Measurements from ENCODE around the gene HERPUD2.

HERPUD2 gene

GRCh38 chr7:35619863-35620262, 75.1 kb downstream of the HERPUD2 start:
- no peak for TF ChIP-seq RAD21 (IDR thresholded peaks at IDR 0.05; ENCODE audit: low read depth)
- TF ChIP-seq MAX (IDR thresholded peaks at IDR 0.05) = no peak
- no peak for TF ChIP-seq FOXM1 (IDR thresholded peaks at IDR 0.05; ENCODE audit: borderline replicate concordance, low read depth)
- TF ChIP-seq YY1 (IDR thresholded peaks at IDR 0.05; ENCODE audit: low read depth) = no peak
- TF ChIP-seq TEAD4 (IDR thresholded peaks at IDR 0.05) = no peak
- TF ChIP-seq CEBPB (IDR thresholded peaks at IDR 0.05) = no peak
- TF ChIP-seq REST (IDR thresholded peaks at IDR 0.05; ENCODE audit: low read depth) = no peak
- no peak for TF ChIP-seq ZBTB7A (IDR thresholded peaks at IDR 0.05; ENCODE audit: low read depth)
- TF ChIP-seq USF1 (IDR thresholded peaks at IDR 0.05) = no peak
- no peak for TF ChIP-seq CREB1 (IDR thresholded peaks at IDR 0.05; ENCODE audit: low read depth)
- TF ChIP-seq NFIC (IDR thresholded peaks at IDR 0.05) = no peak
- TF ChIP-seq EP300 (IDR thresholded peaks at IDR 0.05; ENCODE audit: borderline replicate concordance) = no peak

- TF ChIP-seq CEBPB (IDR thresholded peaks at IDR 0.05) (no peak), USF1 (IDR thresholded peaks at IDR 0.05) (no peak)
These were observed 77.9 kb downstream of the HERPUD2 start for GRCh38 chr7:35617041-35617440.

GRCh38 chr7:35613150-35613549, 81.8 kb downstream of the HERPUD2 start:
- TF ChIP-seq CEBPB (IDR thresholded peaks at IDR 0.05) (no peak), FOXM1 (IDR thresholded peaks at IDR 0.05; ENCODE audit: borderline replicate concordance, low read depth) (no peak), YY1 (IDR thresholded peaks at IDR 0.05; ENCODE audit: low read depth) (no peak), NFIC (IDR thresholded peaks at IDR 0.05) (no peak), USF1 (IDR thresholded peaks at IDR 0.05) (no peak), REST (IDR thresholded peaks at IDR 0.05; ENCODE audit: low read depth) (no peak), ZBTB7A (IDR thresholded peaks at IDR 0.05; ENCODE audit: low read depth) (no peak)

GRCh38 chr7:35605760-35606159, 89.2 kb downstream of the HERPUD2 start:
- TF ChIP-seq CREB1 (IDR thresholded peaks at IDR 0.05; ENCODE audit: low read depth) = no peak
- no peak for TF ChIP-seq FOXM1 (IDR thresholded peaks at IDR 0.05; ENCODE audit: borderline replicate concordance, low read depth)
- TF ChIP-seq EP300 (IDR thresholded peaks at IDR 0.05; ENCODE audit: borderline replicate concordance) = no peak
- no peak for TF ChIP-seq TEAD4 (IDR thresholded peaks at IDR 0.05)
- no peak for TF ChIP-seq ZBTB7A (IDR thresholded peaks at IDR 0.05; ENCODE audit: low read depth)
- TF ChIP-seq CEBPB (IDR thresholded peaks at IDR 0.05) = no peak
- TF ChIP-seq REST (IDR thresholded peaks at IDR 0.05; ENCODE audit: low read depth) = no peak
- TF ChIP-seq MAX (IDR thresholded peaks at IDR 0.05) = no peak
- TF ChIP-seq EGR1 (IDR thresholded peaks at IDR 0.05) = no peak
- TF ChIP-seq YY1 (IDR thresholded peaks at IDR 0.05; ENCODE audit: low read depth) = no peak
- TF ChIP-seq TAF1 (IDR thresholded peaks at IDR 0.05; ENCODE audit: low read depth) = no peak
- TF ChIP-seq RAD21 (IDR thresholded peaks at IDR 0.05; ENCODE audit: low read depth) = no peak
- no peak for TF ChIP-seq USF1 (IDR thresholded peaks at IDR 0.05)

Measured in Ishikawa (cell line).